ENCODE results near the gene PDE4D.
"Not testable (repeated sequence)": the region's sequence is repeated elsewhere in the genome, so short reads cannot be mapped to it uniquely, and the experiment has no call there.

PDE4D gene

GRCh38 chr5:59575648-59576445 lies 317.7 kb downstream of the PDE4D start:
- H3K4me3 ChIP-seq (ENCODE audit: low read depth, low read length) = no peak overlapping the region
- no peaks in the 10 kb centered on the region for H3K36me3 ChIP-seq (ENCODE audit: control insufficient read depth, insufficient read depth, low read length)
- H3K9ac ChIP-seq (ENCODE audit: low read depth, low read length) = no peak overlapping the region
- no peaks in the 10 kb centered on the region for H3K4me1 ChIP-seq (ENCODE audit: control insufficient read depth, insufficient read depth, low read length)
- no peaks in the 10 kb centered on the region for H3K27me3 ChIP-seq (ENCODE audit: control insufficient read depth, insufficient read depth, low read length)
- H3K9me3 ChIP-seq (ENCODE audit: control insufficient read depth, insufficient read depth, low read length) = no peaks in the 10 kb centered on the region

- H3K4me3 ChIP-seq (ENCODE audit: low read depth, low read length); H3K27me3 ChIP-seq (ENCODE audit: control insufficient read depth, insufficient read depth, low read length); H3K4me1 ChIP-seq (ENCODE audit: control insufficient read depth, insufficient read depth, low read length); H3K9me3 ChIP-seq (ENCODE audit: control insufficient read depth, insufficient read depth, low read length); H3K9ac ChIP-seq (ENCODE audit: low read depth, low read length); H3K36me3 ChIP-seq (ENCODE audit: control insufficient read depth, insufficient read depth, low read length): not testable (repeated sequence)
Measured at GRCh38 chr5:59573509-59573908, 320.0 kb downstream of the PDE4D start.

- Histone ChIP-seq H3K4me3 (ENCODE audit: low read depth, low read length) (no peak overlapping the region), H3K4me1 (ENCODE audit: control insufficient read depth, insufficient read depth, low read length) (no peaks in the 10 kb centered on the region), H3K36me3 (ENCODE audit: control insufficient read depth, insufficient read depth, low read length) (no peaks in the 10 kb centered on the region), H3K9ac (ENCODE audit: low read depth, low read length) (no peak overlapping the region), H3K27me3 (ENCODE audit: control insufficient read depth, insufficient read depth, low read length) (no peaks in the 10 kb centered on the region), H3K9me3 (ENCODE audit: control insufficient read depth, insufficient read depth, low read length) (no peaks in the 10 kb centered on the region)
Measured at GRCh38 chr5:59571067-59571466, 322.5 kb downstream of the PDE4D start.

- Histone ChIP-seq H3K36me3 (ENCODE audit: control insufficient read depth, insufficient read depth, low read length) (no peaks in the 10 kb centered on the region), H3K4me1 (ENCODE audit: control insufficient read depth, insufficient read depth, low read length) (no peaks in the 10 kb centered on the region), H3K9me3 (ENCODE audit: control insufficient read depth, insufficient read depth, low read length) (no peaks in the 10 kb centered on the region), H3K27me3 (ENCODE audit: control insufficient read depth, insufficient read depth, low read length) (no peaks in the 10 kb centered on the region), H3K9ac (ENCODE audit: low read depth, low read length) (no peak overlapping the region), H3K4me3 (ENCODE audit: low read depth, low read length) (no peak overlapping the region)
Measured at GRCh38 chr5:59569608-59570334, 323.8 kb downstream of the PDE4D start.

GRCh38 chr5:59569158-59569557 lies 324.4 kb downstream of the PDE4D start:
- H3K9ac ChIP-seq (ENCODE audit: low read depth, low read length) = no peak overlapping the region
- H3K27me3 ChIP-seq (ENCODE audit: control insufficient read depth, insufficient read depth, low read length) = no peaks in the 10 kb centered on the region
- H3K4me3 ChIP-seq (ENCODE audit: low read depth, low read length) = no peak overlapping the region
- no peaks in the 10 kb centered on the region for H3K36me3 ChIP-seq (ENCODE audit: control insufficient read depth, insufficient read depth, low read length)
- no peaks in the 10 kb centered on the region for H3K4me1 ChIP-seq (ENCODE audit: control insufficient read depth, insufficient read depth, low read length)
- no peaks in the 10 kb centered on the region for H3K9me3 ChIP-seq (ENCODE audit: control insufficient read depth, insufficient read depth, low read length)

- no peaks in the 10 kb centered on the region for H3K4me1 ChIP-seq (ENCODE audit: control insufficient read depth, insufficient read depth, low read length)
- no peak overlapping the region for H3K4me3 ChIP-seq (ENCODE audit: low read depth, low read length)
- no peaks in the 10 kb centered on the region for H3K36me3 ChIP-seq (ENCODE audit: control insufficient read depth, insufficient read depth, low read length)
- H3K27me3 ChIP-seq (ENCODE audit: control insufficient read depth, insufficient read depth, low read length) = no peaks in the 10 kb centered on the region
- no peaks in the 10 kb centered on the region for H3K9me3 ChIP-seq (ENCODE audit: control insufficient read depth, insufficient read depth, low read length)
- no peak overlapping the region for H3K9ac ChIP-seq (ENCODE audit: low read depth, low read length)
Measured at GRCh38 chr5:59568161-59568560, 325.4 kb downstream of the PDE4D start.

GRCh38 chr5:59565551-59565950 lies 328.0 kb downstream of the PDE4D start:
- H3K27me3 ChIP-seq (ENCODE audit: control insufficient read depth, insufficient read depth, low read length) = no peaks in the 10 kb centered on the region
- H3K36me3 ChIP-seq (ENCODE audit: control insufficient read depth, insufficient read depth, low read length) = no peaks in the 10 kb centered on the region
- peaks cover 8% of the 10 kb centered on the region for H3K4me1 ChIP-seq (ENCODE audit: control insufficient read depth, insufficient read depth, low read length)
- H3K4me3 ChIP-seq (ENCODE audit: low read depth, low read length) = no peak overlapping the region
- H3K9ac ChIP-seq (ENCODE audit: low read depth, low read length) = no peak overlapping the region
- no peaks in the 10 kb centered on the region for H3K9me3 ChIP-seq (ENCODE audit: control insufficient read depth, insufficient read depth, low read length)

GRCh38 chr5:59564895-59565294 lies 328.6 kb downstream of the PDE4D start:
- no peak overlapping the region for H3K4me3 ChIP-seq (ENCODE audit: low read depth, low read length)
- no peaks in the 10 kb centered on the region for H3K36me3 ChIP-seq (ENCODE audit: control insufficient read depth, insufficient read depth, low read length)
- peaks cover 8% of the 10 kb centered on the region for H3K4me1 ChIP-seq (ENCODE audit: control insufficient read depth, insufficient read depth, low read length)
- no peaks in the 10 kb centered on the region for H3K27me3 ChIP-seq (ENCODE audit: control insufficient read depth, insufficient read depth, low read length)
- H3K9me3 ChIP-seq (ENCODE audit: control insufficient read depth, insufficient read depth, low read length) = no peaks in the 10 kb centered on the region
- no peak overlapping the region for H3K9ac ChIP-seq (ENCODE audit: low read depth, low read length)

GRCh38 chr5:59562756-59563389 lies 330.7 kb downstream of the PDE4D start:
- Histone ChIP-seq H3K9me3 (ENCODE audit: control insufficient read depth, insufficient read depth, low read length) (no peaks in the 10 kb centered on the region), H3K9ac (ENCODE audit: low read depth, low read length) (no peak overlapping the region), H3K4me3 (ENCODE audit: low read depth, low read length) (no peak overlapping the region), H3K36me3 (ENCODE audit: control insufficient read depth, insufficient read depth, low read length) (no peaks in the 10 kb centered on the region), H3K27me3 (ENCODE audit: control insufficient read depth, insufficient read depth, low read length) (no peaks in the 10 kb centered on the region), H3K4me1 (ENCODE audit: control insufficient read depth, insufficient read depth, low read length) (peaks cover 8% of the 10 kb centered on the region)

GRCh38 chr5:59560553-59560952 lies 333.0 kb downstream of the PDE4D start:
- H3K9me3 ChIP-seq (ENCODE audit: control insufficient read depth, insufficient read depth, low read length) = no peaks in the 10 kb centered on the region
- H3K4me1 ChIP-seq (ENCODE audit: control insufficient read depth, insufficient read depth, low read length) = peaks cover 12% of the 10 kb centered on the region
- H3K4me3 ChIP-seq (ENCODE audit: low read depth, low read length) = no peak overlapping the region

GRCh38 chr5:59559847-59560246 lies 333.7 kb downstream of the PDE4D start:
- no peaks in the 10 kb centered on the region for H3K27me3 ChIP-seq (ENCODE audit: control insufficient read depth, insufficient read depth, low read length)
- no peak overlapping the region for H3K9ac ChIP-seq (ENCODE audit: low read depth, low read length)
- peaks cover 14% of the 10 kb centered on the region for H3K4me1 ChIP-seq (ENCODE audit: control insufficient read depth, insufficient read depth, low read length)
- no peaks in the 10 kb centered on the region for H3K36me3 ChIP-seq (ENCODE audit: control insufficient read depth, insufficient read depth, low read length)
- H3K4me3 ChIP-seq (ENCODE audit: low read depth, low read length) = no peak overlapping the region
- no peaks in the 10 kb centered on the region for H3K9me3 ChIP-seq (ENCODE audit: control insufficient read depth, insufficient read depth, low read length)

More at GRCh38 chr5:59560553-59560952, 333.0 kb downstream of the PDE4D start:
- Histone ChIP-seq H3K27me3 (ENCODE audit: control insufficient read depth, insufficient read depth, low read length) (no peaks in the 10 kb centered on the region), H3K36me3 (ENCODE audit: control insufficient read depth, insufficient read depth, low read length) (no peaks in the 10 kb centered on the region), H3K9ac (ENCODE audit: low read depth, low read length) (no peak overlapping the region)

GRCh38 chr5:59559323-59559722 lies 334.2 kb downstream of the PDE4D start:
- H3K4me3 ChIP-seq (ENCODE audit: low read depth, low read length) = no peak overlapping the region
- no peaks in the 10 kb centered on the region for H3K36me3 ChIP-seq (ENCODE audit: control insufficient read depth, insufficient read depth, low read length)
- H3K9me3 ChIP-seq (ENCODE audit: control insufficient read depth, insufficient read depth, low read length) = no peaks in the 10 kb centered on the region
- H3K9ac ChIP-seq (ENCODE audit: low read depth, low read length) = no peak overlapping the region
- H3K4me1 ChIP-seq (ENCODE audit: control insufficient read depth, insufficient read depth, low read length) = peaks cover 14% of the 10 kb centered on the region
- no peaks in the 10 kb centered on the region for H3K27me3 ChIP-seq (ENCODE audit: control insufficient read depth, insufficient read depth, low read length)
